ENCODE measurements around the gene SUGCT. TPM values are rescaled to one million over a fixed set of nuclear protein-coding genes. Genes with fewer than 3 reads are reported as not detected.

Gene SUGCT
- total and polyA plus RNA-seq, 4 donors: 2.4 to 5.3 (median 3.3) TPM

DNA sequence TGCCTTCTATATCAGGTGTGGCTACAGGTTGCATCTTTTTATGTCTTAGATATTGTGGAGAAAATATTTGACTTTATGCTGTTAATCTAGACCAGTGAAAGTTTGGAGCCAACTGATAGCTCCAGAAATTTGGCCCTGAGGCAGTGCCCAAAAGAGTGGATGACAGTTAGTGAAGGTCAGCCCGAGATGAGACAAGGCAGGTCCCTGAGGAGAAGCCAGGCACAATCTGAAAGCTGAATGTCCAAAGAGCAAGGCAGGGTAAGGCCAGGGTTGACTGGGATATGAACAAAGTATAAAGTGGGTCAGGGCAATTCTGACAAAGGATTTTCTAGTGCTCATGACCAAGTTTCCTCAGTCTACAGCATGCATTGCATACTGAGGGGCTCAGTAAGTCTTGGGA, 661.9 kb downstream of the SUGCT start:
- no peaks in the 10 kb centered on the region for H3K27me3 ChIP-seq (ENCODE audit: control insufficient read depth, insufficient read depth, low read length)
- no peaks in the 10 kb centered on the region for H3K36me3 ChIP-seq (ENCODE audit: control insufficient read depth, insufficient read depth, low read length)
- no peaks in the 10 kb centered on the region for H3K4me1 ChIP-seq (ENCODE audit: control insufficient read depth, insufficient read depth, low read length)
- WGBS (ENCODE audit: insufficient coverage): 83% methylated on average over 1 of the region's 1 CpG
- H3K4me3 ChIP-seq (ENCODE audit: low read depth, low read length): no peak overlapping the region
- no peaks in the 10 kb centered on the region for H3K9me3 ChIP-seq (ENCODE audit: control insufficient read depth, insufficient read depth, low read length)
- no peak overlapping the region for H3K27ac ChIP-seq (ENCODE audit: low read depth, low read length)
- no peak for DNase-seq (ENCODE audit: low read depth in 4 of 6, low spot score in 6 of 6)

- Histone ChIP-seq H3K27ac (ENCODE audit: low read depth, low read length) (no peak overlapping the region), H3K4me1 (ENCODE audit: control insufficient read depth, insufficient read depth, low read length) (no peaks in the 10 kb centered on the region), H3K36me3 (ENCODE audit: control insufficient read depth, insufficient read depth, low read length) (no peaks in the 10 kb centered on the region), H3K27me3 (ENCODE audit: control insufficient read depth, insufficient read depth, low read length) (no peaks in the 10 kb centered on the region), H3K4me3 (ENCODE audit: low read depth, low read length) (no peak overlapping the region), H3K9me3 (ENCODE audit: control insufficient read depth, insufficient read depth, low read length) (no peaks in the 10 kb centered on the region)
- WGBS (ENCODE audit: insufficient coverage): no CpG with 5 or more reads among the region's 2 CpGs
- no peak for DNase-seq (ENCODE audit: low read depth in 4 of 6, low spot score in 6 of 6)
Observed at GRCh38 chr7:40798613-40799012, 663.8 kb downstream of the SUGCT start.

DNA sequence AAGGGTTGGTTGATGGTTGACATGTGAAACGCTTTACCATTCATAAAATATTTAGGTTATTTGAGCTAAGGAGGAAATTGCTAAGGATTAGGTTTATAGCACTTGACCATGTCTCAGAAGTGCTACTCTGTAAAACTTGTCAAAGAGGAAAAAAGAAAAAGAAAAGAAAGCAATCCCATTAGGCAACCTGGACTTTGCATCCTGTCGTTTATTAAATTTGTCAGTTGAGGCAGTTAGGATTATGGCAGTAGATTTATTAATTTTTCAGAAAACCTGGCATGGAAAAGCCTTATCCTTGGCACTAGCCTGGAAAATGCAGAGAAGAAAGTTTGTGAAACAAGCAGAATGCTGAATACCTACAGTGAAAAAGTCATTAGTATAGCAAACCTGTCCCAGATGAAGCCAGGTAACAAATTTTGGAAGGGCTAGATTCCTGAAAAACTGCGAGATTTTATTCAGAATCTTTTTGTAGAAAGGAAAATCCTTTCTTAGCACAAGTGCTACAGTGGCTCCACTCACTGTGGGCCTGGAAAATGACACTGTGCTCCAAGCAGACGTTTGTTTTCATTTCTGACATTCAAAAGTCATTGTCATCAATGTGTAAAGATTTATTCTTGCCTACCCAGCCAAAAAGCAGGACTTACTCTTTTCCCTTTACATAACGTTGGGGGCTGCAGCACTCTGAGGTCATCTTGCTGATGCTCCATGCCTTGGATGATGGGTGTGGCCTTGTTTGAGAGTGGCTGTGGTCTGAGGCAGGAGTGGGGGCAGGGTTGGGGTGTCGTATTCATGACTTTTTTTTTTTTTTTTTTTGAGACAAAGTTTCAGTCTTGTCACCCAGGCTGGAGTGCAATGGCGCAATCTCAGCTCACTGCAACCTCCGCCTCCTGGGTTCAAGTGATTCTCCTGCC, 664.9 kb downstream of the SUGCT start:
- no peak for DNase-seq (ENCODE audit: low read depth in 4 of 6, low spot score in 6 of 6)
- Histone ChIP-seq H3K27ac (ENCODE audit: low read depth, low read length) (no peak overlapping the region), H3K4me3 (ENCODE audit: low read depth, low read length) (no peak overlapping the region), H3K4me1 (ENCODE audit: control insufficient read depth, insufficient read depth, low read length) (no peaks in the 10 kb centered on the region), H3K36me3 (ENCODE audit: control insufficient read depth, insufficient read depth, low read length) (no peaks in the 10 kb centered on the region), H3K27me3 (ENCODE audit: control insufficient read depth, insufficient read depth, low read length) (no peaks in the 10 kb centered on the region), H3K9me3 (ENCODE audit: control insufficient read depth, insufficient read depth, low read length) (no peaks in the 10 kb centered on the region)
- WGBS (ENCODE audit: insufficient coverage): 88% methylated on average over 1 of the region's 8 CpGs

GRCh38 chr7:40800771-40801170, 666.0 kb downstream of the SUGCT start:
- Histone ChIP-seq H3K9me3 (ENCODE audit: control insufficient read depth, insufficient read depth, low read length) (no peaks in the 10 kb centered on the region), H3K36me3 (ENCODE audit: control insufficient read depth, insufficient read depth, low read length) (no peaks in the 10 kb centered on the region), H3K27ac (ENCODE audit: low read depth, low read length) (no peak overlapping the region), H3K27me3 (ENCODE audit: control insufficient read depth, insufficient read depth, low read length) (no peaks in the 10 kb centered on the region), H3K4me3 (ENCODE audit: low read depth, low read length) (no peak overlapping the region), H3K4me1 (ENCODE audit: control insufficient read depth, insufficient read depth, low read length) (no peaks in the 10 kb centered on the region)
- DNase-seq (ENCODE audit: low read depth in 4 of 6, low spot score in 6 of 6): no peak

DNA sequence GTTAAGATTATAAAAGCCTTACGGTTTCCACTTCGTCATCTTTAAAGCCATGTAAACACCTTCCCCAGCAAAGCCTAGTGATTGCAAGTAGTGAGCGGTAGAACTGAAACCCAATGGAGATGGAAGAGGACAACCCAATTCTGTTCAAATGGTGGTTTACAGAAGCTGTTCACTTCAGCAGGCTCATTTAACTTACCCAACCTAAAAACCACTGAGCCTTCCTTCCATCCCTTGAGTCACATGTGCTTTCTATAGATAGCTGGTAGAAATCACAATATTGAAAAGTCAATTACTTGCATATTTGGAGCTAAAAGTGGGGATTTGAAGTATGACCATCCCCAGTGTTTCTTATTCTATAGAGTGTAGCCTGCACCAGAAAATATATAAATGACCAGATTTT, 667.7 kb downstream of the SUGCT start:
- no peak for DNase-seq (ENCODE audit: low read depth in 4 of 6, low spot score in 6 of 6)
- no peaks in the 10 kb centered on the region for H3K27me3 ChIP-seq (ENCODE audit: control insufficient read depth, insufficient read depth, low read length)
- no peak overlapping the region for H3K27ac ChIP-seq (ENCODE audit: low read depth, low read length)
- no CpG with 5 or more reads among the region's 3 CpGs for WGBS (ENCODE audit: insufficient coverage)
- H3K4me3 ChIP-seq (ENCODE audit: low read depth, low read length): no peak overlapping the region
- no peaks in the 10 kb centered on the region for H3K4me1 ChIP-seq (ENCODE audit: control insufficient read depth, insufficient read depth, low read length)
- H3K36me3 ChIP-seq (ENCODE audit: control insufficient read depth, insufficient read depth, low read length): no peaks in the 10 kb centered on the region
- no peaks in the 10 kb centered on the region for H3K9me3 ChIP-seq (ENCODE audit: control insufficient read depth, insufficient read depth, low read length)

DNA sequence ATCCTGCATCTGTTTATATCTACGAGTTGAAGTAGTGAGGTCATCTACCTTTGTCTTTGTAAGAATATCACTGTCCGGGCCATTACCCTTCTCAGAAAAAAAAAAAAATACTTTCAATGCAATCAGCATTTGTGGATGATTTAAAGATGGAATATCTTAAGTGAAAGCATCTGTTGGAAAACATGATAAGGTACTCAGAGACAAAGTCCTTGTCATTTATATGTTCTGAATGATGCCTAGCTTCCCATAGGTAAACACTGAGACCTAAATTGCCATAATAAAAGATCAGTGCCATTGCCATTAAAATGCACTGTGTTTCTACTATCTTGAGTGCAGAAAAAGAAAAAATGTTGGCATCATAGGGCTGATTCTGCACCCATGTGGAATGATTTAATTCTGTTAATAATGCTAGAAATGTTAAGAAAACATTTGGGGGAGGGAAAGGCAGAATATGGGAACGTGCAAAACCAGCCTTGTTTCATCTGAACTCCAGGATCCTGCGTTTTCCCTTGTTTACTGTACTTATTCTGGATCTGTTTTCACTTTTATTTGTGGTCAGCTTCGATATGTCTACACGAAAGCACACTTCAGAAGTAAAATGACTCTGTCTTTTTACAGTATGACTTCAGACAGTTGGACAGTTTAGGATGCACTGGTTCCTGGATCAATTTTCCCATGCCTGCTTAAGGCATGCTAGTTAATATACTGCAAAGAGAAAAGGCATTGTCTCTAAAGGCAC, 669.8 kb downstream of the SUGCT start:
- H3K9me3 ChIP-seq (ENCODE audit: control insufficient read depth, insufficient read depth, low read length): no peaks in the 10 kb centered on the region
- 60% methylated on average over 1 of the region's 6 CpGs for WGBS (ENCODE audit: insufficient coverage)
- no peaks in the 10 kb centered on the region for H3K27me3 ChIP-seq (ENCODE audit: control insufficient read depth, insufficient read depth, low read length)
- H3K36me3 ChIP-seq (ENCODE audit: control insufficient read depth, insufficient read depth, low read length): no peaks in the 10 kb centered on the region
- DNase-seq (ENCODE audit: low read depth in 4 of 6, low spot score in 6 of 6): no peak
- H3K4me3 ChIP-seq (ENCODE audit: low read depth, low read length): no peak overlapping the region
- no peak overlapping the region for H3K27ac ChIP-seq (ENCODE audit: low read depth, low read length)
- no peaks in the 10 kb centered on the region for H3K4me1 ChIP-seq (ENCODE audit: control insufficient read depth, insufficient read depth, low read length)

DNA sequence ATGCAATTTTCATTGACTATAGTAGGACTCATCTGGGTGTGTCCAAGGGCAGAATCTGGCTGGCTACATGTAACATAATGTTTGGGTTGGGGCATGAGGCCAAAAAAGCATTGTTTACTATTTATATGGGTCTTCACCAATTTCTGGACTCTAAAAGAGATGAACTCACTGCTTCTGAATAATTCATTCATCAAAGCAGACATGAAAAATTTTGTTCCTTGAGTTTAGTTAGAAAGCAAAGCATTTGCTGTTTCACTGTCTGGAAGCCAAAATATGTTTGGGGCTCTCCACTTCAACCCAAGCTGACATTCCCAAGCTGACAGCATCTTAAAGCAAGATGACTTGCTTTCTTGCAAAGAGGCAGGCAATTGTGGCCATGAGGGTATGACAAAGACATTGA, 670.6 kb downstream of the SUGCT start:
- peak in 1 of 6 donors; percentile 19 for DNase-seq (ENCODE audit: low read depth in 4 of 6, low spot score in 6 of 6)
- no peak overlapping the region for H3K4me3 ChIP-seq (ENCODE audit: low read depth, low read length)
- H3K27ac ChIP-seq (ENCODE audit: low read depth, low read length): no peak overlapping the region
- no peaks in the 10 kb centered on the region for H3K27me3 ChIP-seq (ENCODE audit: control insufficient read depth, insufficient read depth, low read length)
- H3K9me3 ChIP-seq (ENCODE audit: control insufficient read depth, insufficient read depth, low read length): no peaks in the 10 kb centered on the region
- no peaks in the 10 kb centered on the region for H3K4me1 ChIP-seq (ENCODE audit: control insufficient read depth, insufficient read depth, low read length)
- H3K36me3 ChIP-seq (ENCODE audit: control insufficient read depth, insufficient read depth, low read length): no peaks in the 10 kb centered on the region

- H3K4me1 ChIP-seq (ENCODE audit: control insufficient read depth, insufficient read depth, low read length): no peaks in the 10 kb centered on the region
- H3K27me3 ChIP-seq (ENCODE audit: control insufficient read depth, insufficient read depth, low read length): no peaks in the 10 kb centered on the region
- H3K27ac ChIP-seq (ENCODE audit: low read depth, low read length): no peak overlapping the region
- no peak overlapping the region for H3K4me3 ChIP-seq (ENCODE audit: low read depth, low read length)
- H3K36me3 ChIP-seq (ENCODE audit: control insufficient read depth, insufficient read depth, low read length): no peaks in the 10 kb centered on the region
- DNase-seq (ENCODE audit: low read depth in 4 of 6, low spot score in 6 of 6): no peak
- no peaks in the 10 kb centered on the region for H3K9me3 ChIP-seq (ENCODE audit: control insufficient read depth, insufficient read depth, low read length)
Observed at GRCh38 chr7:40808378-40808942, 673.7 kb downstream of the SUGCT start.

- DNase-seq (ENCODE audit: low read depth in 4 of 6, low spot score in 6 of 6): no peak
- Histone ChIP-seq H3K27ac (ENCODE audit: low read depth, low read length) (no peak overlapping the region), H3K36me3 (ENCODE audit: control insufficient read depth, insufficient read depth, low read length) (no peaks in the 10 kb centered on the region), H3K27me3 (ENCODE audit: control insufficient read depth, insufficient read depth, low read length) (no peaks in the 10 kb centered on the region), H3K4me1 (ENCODE audit: control insufficient read depth, insufficient read depth, low read length) (no peaks in the 10 kb centered on the region), H3K9me3 (ENCODE audit: control insufficient read depth, insufficient read depth, low read length) (no peaks in the 10 kb centered on the region), H3K4me3 (ENCODE audit: low read depth, low read length) (no peak overlapping the region)
- no CpG with 5 or more reads among the region's 1 CpG for WGBS (ENCODE audit: insufficient coverage)
Observed at GRCh38 chr7:40810274-40810673, 675.5 kb downstream of the SUGCT start.

DNA sequence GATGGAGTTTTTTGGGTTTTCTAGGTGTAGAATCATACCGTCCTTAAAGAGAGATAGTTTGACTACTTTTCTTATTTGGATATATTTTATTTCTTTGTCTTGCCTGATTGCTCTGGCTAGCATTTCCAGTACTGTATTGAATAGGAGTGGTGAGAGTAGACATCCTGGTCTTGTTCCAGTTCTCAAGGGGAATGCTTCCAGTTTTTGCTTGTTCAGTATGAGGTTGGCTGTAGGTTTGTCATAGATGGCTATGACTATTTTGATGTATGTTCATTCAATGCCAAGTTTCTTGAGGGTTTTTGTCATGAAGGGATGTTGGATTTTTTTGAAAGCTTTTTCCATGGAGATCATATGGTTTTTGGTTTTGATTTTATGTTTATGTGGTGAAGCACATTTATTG, 676.9 kb downstream of the SUGCT start:
- Histone ChIP-seq H3K27ac (ENCODE audit: low read depth, low read length) (no peak overlapping the region), H3K4me1 (ENCODE audit: control insufficient read depth, insufficient read depth, low read length) (no peaks in the 10 kb centered on the region), H3K4me3 (ENCODE audit: low read depth, low read length) (no peak overlapping the region), H3K36me3 (ENCODE audit: control insufficient read depth, insufficient read depth, low read length) (no peaks in the 10 kb centered on the region), H3K9me3 (ENCODE audit: control insufficient read depth, insufficient read depth, low read length) (no peaks in the 10 kb centered on the region), H3K27me3 (ENCODE audit: control insufficient read depth, insufficient read depth, low read length) (no peaks in the 10 kb centered on the region)
- no peak for DNase-seq (ENCODE audit: low read depth in 4 of 6, low spot score in 6 of 6)
- no CpG with 5 or more reads among the region's 1 CpG for WGBS (ENCODE audit: insufficient coverage)

Data from spinal cord (tissue), 10 donors.